AG09319 (cell line): ENCODE data around the gene ATXN7L3.

Experiments
- DNase-seq: peaks from one replicate; pipeline ENCODE4 v3.0.0-alpha.2; 2010; ENCODE audit warnings: low read depth; ENCODE audit errors: extremely low read depth
- CTCF ChIP-seq: IDR thresholded peaks from 2 replicates; pipeline ENCODE4 v1.5.1; 2011; ENCODE audit warnings: low read depth, mild to moderate bottlenecking, inconsistent platforms, low read length, moderate library complexity

ATXN7L3 gene

GRCh38 chr17:44188576-44189403, 10.9 kb downstream of the ATXN7L3 start:
- TF ChIP-seq CTCF: no peak
- DNase-seq: no peak

DNA sequence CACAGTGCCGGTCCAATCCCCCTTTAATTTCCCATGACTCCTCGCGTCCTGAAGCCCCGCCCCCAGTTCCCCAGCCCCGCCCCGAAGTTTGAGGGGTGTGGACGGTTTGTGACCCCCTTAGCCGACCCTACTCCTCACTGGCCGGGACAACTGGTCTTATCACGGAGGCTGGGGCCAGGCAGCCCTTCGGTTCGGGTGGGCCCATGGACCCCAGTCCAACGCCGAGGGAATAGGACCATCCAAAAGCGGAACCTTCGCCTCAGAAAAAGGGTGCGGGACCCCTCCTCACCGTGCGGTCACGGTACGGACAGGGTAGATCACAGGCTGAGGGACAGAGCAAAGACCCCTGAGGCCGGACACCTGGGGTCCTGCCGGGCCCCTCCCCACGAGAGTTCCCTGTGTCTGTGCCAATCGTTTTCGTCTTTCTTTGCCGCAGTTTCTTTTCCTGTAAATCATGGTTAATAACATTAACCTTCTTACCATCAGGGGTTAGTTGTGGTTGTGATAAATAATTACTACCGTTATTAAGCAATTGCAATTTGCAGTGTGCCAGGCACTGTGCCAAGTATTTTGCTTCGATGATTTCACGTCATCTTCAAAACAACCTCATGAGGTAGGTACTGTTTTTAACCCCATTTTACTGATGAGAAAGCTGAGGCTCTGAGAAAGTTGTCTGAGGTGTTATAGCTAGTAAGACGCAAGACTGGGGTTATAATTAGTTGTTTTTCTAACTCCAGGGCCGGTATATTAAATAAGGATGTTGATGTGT, 12.4 kb downstream of the ATXN7L3 start:
- DNase-seq: no peak
- TF ChIP-seq CTCF: no peak

- DNase-seq: peak; percentile 99
- no peak for TF ChIP-seq CTCF
Measured at GRCh38 chr17:44186307-44187130, 13.2 kb downstream of the ATXN7L3 start, which contains the start of gene TMUB2. Gene TMUB2, plus strand, starts transcription at chr17:44186972. Its CDS starts 737 bp downstream, at chr17:44187709.

GRCh38 chr17:44184212-44184810, 15.4 kb downstream of the ATXN7L3 start:
- no peak for DNase-seq
- no peak for TF ChIP-seq CTCF

GRCh38 chr17:44183024-44183423, 16.7 kb downstream of the ATXN7L3 start:
- no peak for TF ChIP-seq CTCF
- DNase-seq: no peak

DNA sequence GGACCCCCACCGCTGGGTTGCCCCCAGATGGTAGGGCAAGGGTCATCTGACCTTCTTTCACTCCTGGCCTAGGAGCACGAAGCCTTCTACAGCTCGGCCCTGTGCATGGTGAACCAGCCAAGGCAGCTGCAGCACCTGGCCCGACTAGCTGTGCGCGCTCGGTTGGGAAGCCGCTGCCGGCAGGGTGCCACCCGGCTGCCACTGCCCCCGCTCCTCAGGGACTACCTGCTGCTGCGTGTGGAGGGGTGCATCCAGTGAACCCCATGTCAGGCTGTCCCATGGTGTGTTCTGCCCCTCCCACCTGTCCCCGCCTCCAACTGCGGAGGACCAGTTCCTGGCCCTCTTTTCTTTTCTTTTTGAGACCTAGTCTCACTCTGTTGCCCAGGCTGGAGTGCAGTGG, 21.6 kb downstream of the ATXN7L3 start:
- no peak for DNase-seq
- no peak for TF ChIP-seq CTCF
